Nephron (organoid): ENCODE measurements around the gene SESN3.

Source experiments
- H3K27ac Mint-ChIP-seq, 3 experiments: 2 replicates each; pipeline ENCODE4 v1.8.0; 2020; ENCODE audit warnings: mixed read lengths in 3 of 3, mild to moderate bottlenecking in 2 of 3, moderate library complexity in 1 of 3
- H3K27me3 Mint-ChIP-seq: 2 replicates; pipeline ENCODE4 v1.8.0; 2021; ENCODE audit warnings: low read depth, mild to moderate bottlenecking, moderate library complexity, mixed read lengths
- H3K36me3 Mint-ChIP-seq: 2 replicates; pipeline ENCODE4 v1.8.0; 2020; ENCODE audit warnings: low read depth, mixed read lengths
- H3K4me1 Mint-ChIP-seq: 2 replicates; pipeline ENCODE4 v1.8.0; 2020; ENCODE audit warnings: mixed read lengths
- H3K4me3 Mint-ChIP-seq, 3 experiments: 2 replicates each; pipeline ENCODE4 v1.8.0; 2020; ENCODE audit warnings: mild to moderate bottlenecking in 3 of 3, mixed read lengths in 3 of 3, moderate library complexity in 2 of 3
- H3K9me3 Mint-ChIP-seq: 2 replicates; pipeline ENCODE4 v1.8.0; 2020; ENCODE audit warnings: mixed read lengths
- CTCF ChIP-seq, 3 experiments: fragments of 200-600 bp; sonication (generic); IDR thresholded peaks; one replicate each; pipeline ENCODE4 v1.5.0; 2021; ENCODE audit warnings: antibody characterized with exemption in 3 of 3; ENCODE audit not compliant: unreplicated experiment in 3 of 3

The SESN3 gene

GRCh38 chr11:95156133-95156721 is 74.8 kb downstream of the SESN3 start:
- peak overlapping the region in 2 of 3 experiments; percentile 76 to 89 for H3K27ac Mint-ChIP-seq
- no peak for TF ChIP-seq CTCF (IDR thresholded peaks at IDR 0.05; ENCODE audit: unreplicated experiment in 3 of 3)
- H3K9me3 Mint-ChIP-seq: no peaks in the 10 kb centered on the region
- peaks cover 3% of the 10 kb centered on the region for H3K27me3 Mint-ChIP-seq
- no peaks in the 10 kb centered on the region for H3K36me3 Mint-ChIP-seq
- H3K4me3 Mint-ChIP-seq: no peak overlapping the region
- peaks cover 59% of the 10 kb centered on the region for H3K4me1 Mint-ChIP-seq

- Mint-ChIP-seq H3K4me3 (no peak overlapping the region), H3K27ac (peak overlapping the region in 1 of 3 experiments; percentile 21), H3K4me1 (peaks cover 59% of the 10 kb centered on the region), H3K27me3 (peaks cover 3% of the 10 kb centered on the region), H3K9me3 (no peaks in the 10 kb centered on the region), H3K36me3 (no peaks in the 10 kb centered on the region)
- TF ChIP-seq CTCF (IDR thresholded peaks at IDR 0.05; ENCODE audit: unreplicated experiment in 3 of 3): no peak
Observed at GRCh38 chr11:95155385-95155784, 75.6 kb downstream of the SESN3 start.

- peaks cover 3% of the 10 kb centered on the region for H3K27me3 Mint-ChIP-seq
- peaks cover 62% of the 10 kb centered on the region for H3K4me1 Mint-ChIP-seq
- H3K27ac Mint-ChIP-seq: peak overlapping the region in 1 of 3 experiments; percentile 63
- H3K4me3 Mint-ChIP-seq: no peak overlapping the region
- no peaks in the 10 kb centered on the region for H3K9me3 Mint-ChIP-seq
- TF ChIP-seq CTCF (IDR thresholded peaks at IDR 0.05; ENCODE audit: unreplicated experiment in 3 of 3): peak; percentile 59 to 67 (median 67)
- H3K36me3 Mint-ChIP-seq: no peaks in the 10 kb centered on the region
Observed at GRCh38 chr11:95154514-95154913, 76.5 kb downstream of the SESN3 start.

GRCh38 chr11:95153857-95154246 is 77.2 kb downstream of the SESN3 start:
- peaks cover 68% of the 10 kb centered on the region for H3K4me1 Mint-ChIP-seq
- peaks cover 3% of the 10 kb centered on the region for H3K27me3 Mint-ChIP-seq
- TF ChIP-seq CTCF (IDR thresholded peaks at IDR 0.05; ENCODE audit: unreplicated experiment in 3 of 3): no peak
- H3K9me3 Mint-ChIP-seq: no peaks in the 10 kb centered on the region
- no peaks in the 10 kb centered on the region for H3K36me3 Mint-ChIP-seq
- peak overlapping the region in 2 of 3 experiments; percentile 13 to 45 for H3K4me3 Mint-ChIP-seq
- H3K27ac Mint-ChIP-seq: peak overlapping the region in 2 of 3 experiments; percentile 4 to 27

- Mint-ChIP-seq H3K4me3 (peak overlapping the region in 2 of 3 experiments; percentile 31 to 61), H3K9me3 (no peaks in the 10 kb centered on the region), H3K27ac (peak overlapping the region; percentile 4 to 27 (median 21)), H3K36me3 (no peaks in the 10 kb centered on the region), H3K4me1 (peaks cover 72% of the 10 kb centered on the region), H3K27me3 (peaks cover 3% of the 10 kb centered on the region)
- TF ChIP-seq CTCF (IDR thresholded peaks at IDR 0.05; ENCODE audit: unreplicated experiment in 3 of 3): no peak
Observed at GRCh38 chr11:95152876-95153856, 77.8 kb downstream of the SESN3 start.
